GM23338 (cell line): Measurements from ENCODE around the gene BICDL1. TPM values are rescaled to one million over a fixed set of nuclear protein-coding genes. Genes with fewer than 3 reads are reported as not detected.

Experiments
- ATAC-seq: fragments of 200-7000 bp; cut with Tn5 transposase; 3 replicates; pipeline ENCODE4 v1.9.1; 2020
- DNase-seq: peaks from one replicate; pipeline ENCODE4 v3.0.0-alpha.2; 2015; ENCODE audit warnings: low spot score
- H2AFZ ChIP-seq: fragments of 200-600 bp; sonication (generic); 2 replicates; pipeline ENCODE4 v1.8.0; 2016; ENCODE audit warnings: antibody characterized with exemption, mild to moderate bottlenecking, moderate library complexity
- H3F3A ChIP-seq: fragments of 200-600 bp; sonication (generic); replicated peaks from 2 replicates; pipeline ENCODE4 v1.8.0; 2017; ENCODE audit warnings: antibody characterized with exemption, mixed run types, low read depth
- H3K27ac ChIP-seq: fragments of 200-600 bp; sonication (generic); 2 replicates; pipeline ENCODE4 v1.6.1; 2016; ENCODE audit warnings: low read depth
- H3K27me3 ChIP-seq: fragments of 200-600 bp; sonication (generic); 2 replicates; pipeline ENCODE4 v1.8.0; 2016; ENCODE audit warnings: mild to moderate bottlenecking, mixed run types, moderate library complexity; ENCODE audit not compliant: insufficient read depth
- H3K36me3 ChIP-seq: fragments of 200-600 bp; sonication (generic); 2 replicates; pipeline ENCODE4 v1.8.0; 2016; ENCODE audit warnings: mild to moderate bottlenecking; ENCODE audit not compliant: insufficient read depth
- H3K4me1 ChIP-seq: fragments of 200-600 bp; sonication (generic); 2 replicates; pipeline ENCODE4 v1.8.0; 2016; ENCODE audit warnings: mild to moderate bottlenecking, moderate library complexity; ENCODE audit not compliant: insufficient read depth
- H3K4me2 ChIP-seq: fragments of 200-600 bp; sonication (generic); 2 replicates; pipeline ENCODE4 v1.7.1; 2017; ENCODE audit warnings: mixed run types
- H3K4me3 ChIP-seq: fragments of 200-600 bp; sonication (generic); 2 replicates; pipeline ENCODE4 v1.6.1; 2016; ENCODE audit warnings: mixed run types
- H3K79me2 ChIP-seq: fragments of 200-600 bp; sonication (generic); replicated peaks from 2 replicates; pipeline ENCODE4 v1.8.0; 2017; ENCODE audit warnings: mild to moderate bottlenecking; ENCODE audit not compliant: insufficient read depth
- H3K9me2 ChIP-seq: fragments of 200-600 bp; sonication (generic); 2 replicates; pipeline ENCODE4 v1.8.0; 2017; ENCODE audit not compliant: insufficient read depth
- H4K20me1 ChIP-seq: fragments of 200-600 bp; sonication (generic); replicated peaks from 2 replicates; pipeline ENCODE4 v1.8.0; 2017; ENCODE audit warnings: mild to moderate bottlenecking; ENCODE audit not compliant: insufficient read depth
- H3K27ac Mint-ChIP-seq: 2 replicates; pipeline ENCODE4 v1.8.0; 2020; ENCODE audit warnings: inconsistent platforms, mild to moderate bottlenecking, moderate library complexity, mixed read lengths
- H3K27me3 Mint-ChIP-seq: 3 replicates; pipeline ENCODE4 v1.8.0; 2022; ENCODE audit warnings: low read depth, mild to moderate bottlenecking, moderate library complexity, mixed read lengths, inconsistent platforms; ENCODE audit not compliant: insufficient read depth, poor library complexity
- H3K36me3 Mint-ChIP-seq: 3 replicates; pipeline ENCODE4 v1.8.0; 2021; ENCODE audit warnings: low read depth, mild to moderate bottlenecking, inconsistent platforms, moderate library complexity, mixed read lengths
- H3K4me1 Mint-ChIP-seq: 3 replicates; pipeline ENCODE4 v1.8.0; 2020; ENCODE audit warnings: mild to moderate bottlenecking, inconsistent platforms, mixed read lengths
- H3K4me3 Mint-ChIP-seq: 3 replicates; pipeline ENCODE4 v1.8.0; 2021; ENCODE audit warnings: moderate library complexity, mild to moderate bottlenecking, inconsistent platforms, mixed read lengths
- H3K9me3 Mint-ChIP-seq: 3 replicates; pipeline ENCODE4 v1.8.0; 2020; ENCODE audit warnings: moderate library complexity, mild to moderate bottlenecking, inconsistent platforms, mixed read lengths
- CREB1 ChIP-seq: fragments of 250-450 bp; sonication (Bioruptor Pico); IDR thresholded peaks from 2 replicates; pipeline ENCODE4 v1.5.0; 2020; ENCODE audit warnings: low read depth, mild to moderate bottlenecking, moderate library complexity
- ETS1 ChIP-seq: IDR thresholded peaks from 2 replicates; pipeline ENCODE4 v1.6.1; 2016; ENCODE audit warnings: antibody characterized with exemption
- EZH2 ChIP-seq: fragments of 200-600 bp; sonication (generic); IDR thresholded peaks from one replicate; pipeline ENCODE4 v1.8.0; 2017; ENCODE audit warnings: antibody characterized with exemption, mild to moderate bottlenecking, low read depth; ENCODE audit not compliant: unreplicated experiment
- EZH2phosphoT487 ChIP-seq: fragments of 200-600 bp; sonication (generic); IDR thresholded peaks from one replicate; pipeline ENCODE4 v1.8.1; 2018; ENCODE audit warnings: antibody characterized with exemption; ENCODE audit not compliant: unreplicated experiment
- JUNB ChIP-seq: IDR thresholded peaks from one replicate; pipeline ENCODE4 v1.6.1; 2016; ENCODE audit warnings: antibody characterized with exemption; ENCODE audit not compliant: unreplicated experiment
- NANOG ChIP-seq: IDR thresholded peaks from 2 replicates; pipeline ENCODE4 v1.6.1; 2016; ENCODE audit warnings: antibody characterized with exemption, borderline replicate concordance
- POLR2AphosphoS5 ChIP-seq: IDR thresholded peaks from 2 replicates; pipeline ENCODE4 v1.6.1; 2016; ENCODE audit warnings: antibody characterized with exemption, low read depth
- REST ChIP-seq: IDR thresholded peaks from one replicate; pipeline ENCODE4 v1.6.1; 2018; ENCODE audit warnings: antibody characterized with exemption; ENCODE audit not compliant: unreplicated experiment
- ZNF114 ChIP-seq: fragments of 250-450 bp; sonication (Bioruptor Pico); IDR thresholded peaks from 2 replicates; pipeline ENCODE4 v1.5.0; 2020; ENCODE audit warnings: mild to moderate bottlenecking, moderate library complexity
- ZNF331 ChIP-seq: fragments of 250-450 bp; sonication (Bioruptor Pico); IDR thresholded peaks from 2 replicates; pipeline ENCODE4 v1.5.0; 2020; ENCODE audit warnings: low read depth, mild to moderate bottlenecking, moderate library complexity
- ZNF462 ChIP-seq: fragments of 250-450 bp; sonication (Bioruptor Pico); IDR thresholded peaks from 2 replicates; pipeline ENCODE4 v1.5.0; 2020; ENCODE audit warnings: mild to moderate bottlenecking, moderate library complexity
- polyA plus RNA-seq: library from polyadenylated mRNA; unstranded; fragments of >200 nt; fragmentation: Nextera tagmentation; extraction: Ambion mirVana; gene quantifications from 2 replicates; pipeline ENCODE4 v1.2.1, GENCODE V29; 2016
- total RNA-seq: library from RNA; depleted of rRNA; stranded (reverse); fragments of >200 nt; shearing (Covaris generic); gene quantifications from 2 replicates; pipeline ENCODE4 v1.2.3, GENCODE V29; 2014

Gene BICDL1
- total and polyA plus RNA-seq, 2 experiments from 2014 or later, result 14.0 to 25.7 TPM

GRCh38 chr12:119964929-119965328 lies 24.1 kb upstream of the BICDL1 start:
- Histone ChIP-seq H4K20me1 (no peaks in the 10 kb centered on the region), H3K4me1 (no peaks in the 10 kb centered on the region), H3K79me2 (no peaks in the 10 kb centered on the region), H3K4me2 (no peak overlapping the region), H3K4me3 (no peak overlapping the region), H3K9me2 (no peaks in the 10 kb centered on the region), H3K36me3 (no peaks in the 10 kb centered on the region), H3F3A (no peaks in the 10 kb centered on the region), H3K27ac (no peak overlapping the region), H2AFZ (no peak overlapping the region), H3K27me3 (no peaks in the 10 kb centered on the region)
- DNase-seq, result no peak
- Mint-ChIP-seq H3K27me3 (peaks cover 2% of the 10 kb centered on the region), H3K36me3 (no peaks in the 10 kb centered on the region), H3K4me3 (no peak overlapping the region), H3K9me3 (no peaks in the 10 kb centered on the region), H3K27ac (no peak overlapping the region), H3K4me1 (no peaks in the 10 kb centered on the region)
- ATAC-seq, result no peak
- TF ChIP-seq POLR2AphosphoS5 (no peak), EZH2 (no peak), REST (no peak), NANOG (no peak), ETS1 (no peak), EZH2phosphoT487 (no peak), ZNF462 (no peak), JUNB (no peak), CREB1 (CRISPR knock-in tag) (no peak), ZNF114 (CRISPR knock-in tag) (no peak), ZNF331 (no peak)
